Panc1 (cell line): Measurements from ENCODE around the gene TRPC5OS. TPM values are rescaled to one million over a fixed set of nuclear protein-coding genes. Genes with fewer than 3 reads are reported as not detected.

ENCODE experiments used
- ATAC-seq: fragments of 200-7000 bp; cut with Tn5 transposase; 2 replicates; pipeline ENCODE4 v1.9.1; 2020; ENCODE audit warnings: mild to moderate bottlenecking, moderate library complexity
- BruUV-seq: library from RNA; stranded (reverse); fragments of 400-500 nt; replicated peaks from 2 replicates; lab custom pipeline; 2021; lab: Mats Ljungman, UMichigan
- CTCF ChIA-PET: fragments of 300-600 bp; sonication (Branson Sonifier 250); formaldehyde crosslinking; loops from one replicate; lab custom pipeline; 2022; ENCODE audit warnings: antibody characterized with exemption; lab: Charles Lee
- POLR2A ChIA-PET: fragments of 300-600 bp; sonication (Branson Sonifier 250); formaldehyde crosslinking; loops from one replicate; lab custom pipeline; 2022; ENCODE audit warnings: antibody characterized with exemption; lab: Charles Lee
- DNase-seq: peaks from one replicate; pipeline ENCODE4 v3.0.0-alpha.2; 2010; ENCODE audit warnings: low read depth, low spot score
- H3K27ac ChIP-seq: 2 replicates; pipeline ENCODE4 v1.5.1; 2011; ENCODE audit warnings: mild to moderate bottlenecking, low read length, inconsistent platforms
- H3K27me3 ChIP-seq: fragments of 200-500 bp; sonication (Bioruptor generic); 2 replicates; pipeline ENCODE4 v1.6.0; 2014; ENCODE audit warnings: low read length, inconsistent platforms; ENCODE audit not compliant: control insufficient read depth, insufficient read depth
- H3K36me3 ChIP-seq: fragments of 200-500 bp; sonication (Bioruptor generic); 2 replicates; pipeline ENCODE4 v1.5.1; 2014; ENCODE audit warnings: inconsistent platforms, mild to moderate bottlenecking, low read length, moderate library complexity; ENCODE audit not compliant: control insufficient read depth, insufficient read depth
- H3K4me1 ChIP-seq: 2 replicates; pipeline ENCODE4 v1.5.1; 2011; ENCODE audit warnings: inconsistent platforms, mild to moderate bottlenecking, low read length, moderate library complexity; ENCODE audit not compliant: control insufficient read depth, insufficient read depth
- H3K4me3 ChIP-seq, 2 experiments: 2 replicates each; pipeline ENCODE4 v1.5.1; 2011 to 2012; ENCODE audit warnings: low read depth in 2 of 2, low read length in 2 of 2, mild to moderate bottlenecking in 2 of 2, inconsistent platforms in 1 of 2, moderate library complexity in 1 of 2
- H3K9me3 ChIP-seq: fragments of 200-500 bp; sonication (Bioruptor generic); 2 replicates; pipeline ENCODE4 v1.5.1; 2014; ENCODE audit warnings: low read depth, mild to moderate bottlenecking, inconsistent platforms, low read length, moderate library complexity; ENCODE audit not compliant: control insufficient read depth, insufficient read depth
- POLR2AphosphoS5 ChIP-seq: IDR thresholded peaks from 2 replicates; pipeline ENCODE4 v1.6.1; 2012; ENCODE audit warnings: mild to moderate bottlenecking, low read depth, low read length, moderate library complexity
- SIN3A ChIP-seq: IDR thresholded peaks from 2 replicates; pipeline ENCODE4 v1.6.1; 2012; ENCODE audit warnings: low read depth, mild to moderate bottlenecking, low read length, moderate library complexity, borderline replicate concordance; ENCODE audit not compliant: insufficient read depth
- TCF7L2 ChIP-seq: IDR thresholded peaks from 2 replicates; pipeline ENCODE4 v1.6.1; 2011; ENCODE audit warnings: mild to moderate bottlenecking, low read depth, low read length, inconsistent platforms
- in situ Hi-C: cut with HindIII; loops from 2 replicates; pipeline ENCODE4 v1.10.0; 2016; ENCODE audit warnings: low sequenced_read_pairs, low pct_unique_long_range_greater_than_20kb
- intact Hi-C: fragments of 100-400 bp; cut with micrococcal nuclease; formaldehyde crosslinking; loops from one replicate; pipeline ENCODE4 v1.10.0; 2022; ENCODE audit not compliant: unreplicated experiment
- total RNA-seq: library from RNA; stranded (reverse); gene quantifications from one replicate; pipeline ENCODE4 v1.2.1, GENCODE V29; 2021; ENCODE audit not compliant: unreplicated experiment
- TF ChIP-seq, protein P1 (sequence below), 2 experiments: IDR thresholded peaks; 2 replicates each; pipeline ENCODE4 v1.6.1; 2011 to 2012; ENCODE audit warnings: low read depth in 2 of 2, control low read depth in 1 of 2, low read length in 1 of 2, mild to moderate bottlenecking in 1 of 2, moderate library complexity in 1 of 2; ENCODE audit not compliant: insufficient read depth in 1 of 2
- TF ChIP-seq, protein P2 (sequence below): fragments of 450-650 bp; IDR thresholded peaks from 2 replicates; pipeline ENCODE4 v1.5.1; 2017; ENCODE audit warnings: mild to moderate bottlenecking

Gene TRPC5OS
- total RNA-seq, 1 experiment from 2014 or later, result not detected

DNA sequence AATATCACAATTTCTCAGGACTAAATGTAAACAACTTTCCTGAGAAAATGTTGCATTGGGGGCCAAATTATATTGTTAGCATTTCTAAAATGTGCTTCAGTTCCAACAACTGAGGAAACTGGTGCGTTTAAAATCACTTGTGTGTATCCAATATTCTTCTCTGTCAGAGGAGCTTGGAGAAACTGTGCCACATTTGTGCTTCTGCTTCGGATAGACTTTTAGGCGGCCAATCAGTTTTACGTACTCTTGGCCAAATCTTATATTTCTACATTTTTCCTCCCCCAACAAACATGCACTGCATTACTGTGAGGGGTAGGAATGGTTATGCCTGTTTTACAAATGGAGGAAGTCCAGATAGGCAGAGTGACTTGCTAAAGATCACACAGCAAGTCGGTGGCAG lies 27.4 kb upstream of the TRPC5OS start:
- Histone ChIP-seq H3K9me3 (no peaks in the 10 kb centered on the region), H3K27me3 (no peaks in the 10 kb centered on the region), H3K27ac (no peak overlapping the region), H3K36me3 (no peaks in the 10 kb centered on the region), H3K4me1 (no peaks in the 10 kb centered on the region), H3K4me3 (no peak overlapping the region)
- no peak for TF ChIP-seq SIN3A
- no peak for TF ChIP-seq POLR2AphosphoS5
- TF ChIP-seq TCF7L2, result no peak
- TF ChIP-seq, protein P1, sequence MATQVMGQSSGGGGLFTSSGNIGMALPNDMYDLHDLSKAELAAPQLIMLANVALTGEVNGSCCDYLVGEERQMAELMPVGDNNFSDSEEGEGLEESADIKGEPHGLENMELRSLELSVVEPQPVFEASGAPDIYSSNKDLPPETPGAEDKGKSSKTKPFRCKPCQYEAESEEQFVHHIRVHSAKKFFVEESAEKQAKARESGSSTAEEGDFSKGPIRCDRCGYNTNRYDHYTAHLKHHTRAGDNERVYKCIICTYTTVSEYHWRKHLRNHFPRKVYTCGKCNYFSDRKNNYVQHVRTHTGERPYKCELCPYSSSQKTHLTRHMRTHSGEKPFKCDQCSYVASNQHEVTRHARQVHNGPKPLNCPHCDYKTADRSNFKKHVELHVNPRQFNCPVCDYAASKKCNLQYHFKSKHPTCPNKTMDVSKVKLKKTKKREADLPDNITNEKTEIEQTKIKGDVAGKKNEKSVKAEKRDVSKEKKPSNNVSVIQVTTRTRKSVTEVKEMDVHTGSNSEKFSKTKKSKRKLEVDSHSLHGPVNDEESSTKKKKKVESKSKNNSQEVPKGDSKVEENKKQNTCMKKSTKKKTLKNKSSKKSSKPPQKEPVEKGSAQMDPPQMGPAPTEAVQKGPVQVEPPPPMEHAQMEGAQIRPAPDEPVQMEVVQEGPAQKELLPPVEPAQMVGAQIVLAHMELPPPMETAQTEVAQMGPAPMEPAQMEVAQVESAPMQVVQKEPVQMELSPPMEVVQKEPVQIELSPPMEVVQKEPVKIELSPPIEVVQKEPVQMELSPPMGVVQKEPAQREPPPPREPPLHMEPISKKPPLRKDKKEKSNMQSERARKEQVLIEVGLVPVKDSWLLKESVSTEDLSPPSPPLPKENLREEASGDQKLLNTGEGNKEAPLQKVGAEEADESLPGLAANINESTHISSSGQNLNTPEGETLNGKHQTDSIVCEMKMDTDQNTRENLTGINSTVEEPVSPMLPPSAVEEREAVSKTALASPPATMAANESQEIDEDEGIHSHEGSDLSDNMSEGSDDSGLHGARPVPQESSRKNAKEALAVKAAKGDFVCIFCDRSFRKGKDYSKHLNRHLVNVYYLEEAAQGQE (IDR thresholded peaks at IDR 0.05; ENCODE audit: insufficient read depth in 1 of 2, low read depth in 2 of 2, low read length in 1 of 2), result no peak
- TF ChIP-seq, protein P2, sequence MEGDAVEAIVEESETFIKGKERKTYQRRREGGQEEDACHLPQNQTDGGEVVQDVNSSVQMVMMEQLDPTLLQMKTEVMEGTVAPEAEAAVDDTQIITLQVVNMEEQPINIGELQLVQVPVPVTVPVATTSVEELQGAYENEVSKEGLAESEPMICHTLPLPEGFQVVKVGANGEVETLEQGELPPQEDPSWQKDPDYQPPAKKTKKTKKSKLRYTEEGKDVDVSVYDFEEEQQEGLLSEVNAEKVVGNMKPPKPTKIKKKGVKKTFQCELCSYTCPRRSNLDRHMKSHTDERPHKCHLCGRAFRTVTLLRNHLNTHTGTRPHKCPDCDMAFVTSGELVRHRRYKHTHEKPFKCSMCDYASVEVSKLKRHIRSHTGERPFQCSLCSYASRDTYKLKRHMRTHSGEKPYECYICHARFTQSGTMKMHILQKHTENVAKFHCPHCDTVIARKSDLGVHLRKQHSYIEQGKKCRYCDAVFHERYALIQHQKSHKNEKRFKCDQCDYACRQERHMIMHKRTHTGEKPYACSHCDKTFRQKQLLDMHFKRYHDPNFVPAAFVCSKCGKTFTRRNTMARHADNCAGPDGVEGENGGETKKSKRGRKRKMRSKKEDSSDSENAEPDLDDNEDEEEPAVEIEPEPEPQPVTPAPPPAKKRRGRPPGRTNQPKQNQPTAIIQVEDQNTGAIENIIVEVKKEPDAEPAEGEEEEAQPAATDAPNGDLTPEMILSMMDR, result no peak
- POLR2A ChIA-PET, result no interaction called here
- CTCF ChIA-PET, result no interaction called here
- no TSS peak for BruUV-seq
- no peak for ATAC-seq
- intact Hi-C loops (no loop called here), in situ Hi-C loops (no loop called here)
- no peak for DNase-seq

DNA sequence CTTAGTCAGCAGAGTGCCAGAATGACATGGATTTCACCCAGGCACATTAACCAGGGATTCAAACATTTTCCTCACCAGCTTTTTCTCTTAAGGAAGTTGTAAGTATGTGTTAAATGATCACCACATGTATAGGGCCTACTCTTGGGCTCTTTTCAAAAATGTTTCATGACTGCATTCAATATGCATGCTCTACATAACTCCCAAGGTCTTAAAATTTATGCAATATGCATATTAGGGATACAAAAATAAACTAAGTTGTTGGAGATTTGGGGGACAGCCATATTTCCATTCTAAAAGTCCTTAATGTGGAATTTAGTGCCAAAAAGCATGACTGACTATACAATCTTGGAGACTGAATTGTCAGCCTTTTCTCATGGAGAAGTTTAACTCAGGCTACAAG lies 25.0 kb upstream of the TRPC5OS start:
- no peaks in the 10 kb centered on the region for H3K9me3 ChIP-seq
- TF ChIP-seq, protein P1 (IDR thresholded peaks at IDR 0.05; ENCODE audit: insufficient read depth in 1 of 2, low read depth in 2 of 2, low read length in 1 of 2), result no peak
- TF ChIP-seq TCF7L2, result no peak
- no peak for TF ChIP-seq SIN3A
- no peak for TF ChIP-seq POLR2AphosphoS5
- TF ChIP-seq, protein P2, result no peak
- ATAC-seq (no peak), DNase-seq (no peak)
- in situ Hi-C loops (no loop called here), intact Hi-C loops (no loop called here)
- ChIA-PET POLR2A (no interaction called here), CTCF (no interaction called here)
- H3K27me3 ChIP-seq, result no peaks in the 10 kb centered on the region
- no peaks in the 10 kb centered on the region for H3K36me3 ChIP-seq
- no TSS peak for BruUV-seq
- H3K4me1 ChIP-seq, result no peaks in the 10 kb centered on the region
- H3K27ac ChIP-seq, result no peak overlapping the region
- H3K4me3 ChIP-seq, result no peak overlapping the region
